ENCODE results near the gene IQCC.

DNA sequence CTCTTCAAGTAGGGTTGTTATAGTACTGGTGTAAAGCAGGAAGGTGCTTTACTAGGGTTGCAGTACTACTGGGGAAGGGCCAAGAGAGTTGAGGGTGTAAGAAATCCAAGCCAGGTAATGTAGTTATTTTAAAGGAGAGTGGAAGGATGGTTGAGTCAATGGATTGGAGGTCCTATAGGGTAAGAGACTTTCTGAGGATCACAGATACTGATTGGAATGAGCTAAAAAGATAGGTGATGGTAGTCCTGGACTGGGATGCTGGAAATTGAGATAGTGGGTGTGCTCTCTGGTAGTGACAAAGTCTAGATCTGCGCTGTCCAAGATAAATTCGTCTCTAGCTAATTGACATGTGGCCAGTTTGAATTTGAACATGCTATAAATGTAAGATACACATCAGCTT is 19.0 kb upstream of the IQCC start:
- TF ChIP-seq, protein P1, sequence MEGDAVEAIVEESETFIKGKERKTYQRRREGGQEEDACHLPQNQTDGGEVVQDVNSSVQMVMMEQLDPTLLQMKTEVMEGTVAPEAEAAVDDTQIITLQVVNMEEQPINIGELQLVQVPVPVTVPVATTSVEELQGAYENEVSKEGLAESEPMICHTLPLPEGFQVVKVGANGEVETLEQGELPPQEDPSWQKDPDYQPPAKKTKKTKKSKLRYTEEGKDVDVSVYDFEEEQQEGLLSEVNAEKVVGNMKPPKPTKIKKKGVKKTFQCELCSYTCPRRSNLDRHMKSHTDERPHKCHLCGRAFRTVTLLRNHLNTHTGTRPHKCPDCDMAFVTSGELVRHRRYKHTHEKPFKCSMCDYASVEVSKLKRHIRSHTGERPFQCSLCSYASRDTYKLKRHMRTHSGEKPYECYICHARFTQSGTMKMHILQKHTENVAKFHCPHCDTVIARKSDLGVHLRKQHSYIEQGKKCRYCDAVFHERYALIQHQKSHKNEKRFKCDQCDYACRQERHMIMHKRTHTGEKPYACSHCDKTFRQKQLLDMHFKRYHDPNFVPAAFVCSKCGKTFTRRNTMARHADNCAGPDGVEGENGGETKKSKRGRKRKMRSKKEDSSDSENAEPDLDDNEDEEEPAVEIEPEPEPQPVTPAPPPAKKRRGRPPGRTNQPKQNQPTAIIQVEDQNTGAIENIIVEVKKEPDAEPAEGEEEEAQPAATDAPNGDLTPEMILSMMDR (IDR thresholded peaks at IDR 0.05; ENCODE audit: poor library complexity) = no peak
- no peak for TF ChIP-seq EZH2 (IDR thresholded peaks at IDR 0.05; ENCODE audit: borderline replicate concordance)
- no peak for TF ChIP-seq EZH2phosphoT487 (IDR thresholded peaks at IDR 0.05; ENCODE audit: low read depth, severe bottlenecking, unreplicated experiment)

Measured in hepatocyte (in vitro differentiated cells).